WI38 (cell line): ENCODE measurements around the gene TMEM132D.

Experiments used
- H3K4me3 ChIP-seq: 2 replicates; pipeline ENCODE4 v1.5.1; 2011; ENCODE audit warnings: low read depth, mild to moderate bottlenecking, control low read depth, low read length
- TF ChIP-seq, protein P1 (sequence below): IDR thresholded peaks from 2 replicates; pipeline ENCODE4 v1.5.1; 2012; ENCODE audit warnings: low read depth, mild to moderate bottlenecking, control low read depth, low read length

TMEM132D gene

DNA sequence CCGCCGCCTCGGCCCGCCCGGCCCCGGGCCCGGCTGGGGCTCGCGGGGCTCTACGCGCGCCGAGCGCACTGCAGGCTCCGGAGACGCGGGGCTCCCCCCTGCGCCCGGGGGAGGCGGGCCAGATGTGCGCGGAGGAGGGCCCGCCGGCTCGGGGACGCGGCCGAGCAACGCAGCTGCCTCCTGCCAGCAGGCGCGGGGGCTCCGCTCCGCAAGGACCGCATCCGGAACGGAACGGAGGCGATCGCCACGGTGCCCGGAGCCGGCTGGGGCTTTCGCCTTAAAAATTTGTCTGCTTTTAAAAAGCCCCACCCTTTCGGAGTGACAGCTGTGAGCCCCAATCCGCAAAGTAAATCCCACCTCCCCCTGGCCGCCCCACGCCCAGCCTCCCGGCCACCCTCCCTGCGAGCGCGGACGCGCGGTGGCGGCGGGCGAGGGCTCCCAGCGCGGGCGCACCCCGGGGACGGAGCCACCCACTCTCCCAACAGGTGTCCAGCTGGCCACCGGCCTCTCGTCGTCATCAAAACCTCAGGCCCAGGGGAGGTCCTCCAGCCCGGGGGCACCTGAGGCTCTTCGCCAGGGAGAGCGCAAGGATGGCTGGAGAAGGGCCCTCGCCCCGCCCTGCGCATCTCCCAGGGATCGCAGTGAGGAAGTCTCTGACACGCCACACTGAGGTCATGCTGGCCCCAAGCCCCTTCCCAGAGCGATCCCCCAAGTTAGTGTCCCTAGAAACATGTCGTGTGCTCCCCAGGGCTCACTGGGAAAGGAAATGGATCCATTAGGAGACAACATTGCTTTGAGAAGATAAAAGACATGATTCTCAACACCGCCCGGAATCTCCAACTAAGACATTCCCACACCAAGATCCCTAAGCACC lies at the start of gene TMEM132D:
Gene TMEM132D, minus strand, starts transcription at position 70 of the 874 bp plus-strand sequence.
- no peak within 1 kb of the TSS for H3K4me3 ChIP-seq
- TF ChIP-seq, protein P1, sequence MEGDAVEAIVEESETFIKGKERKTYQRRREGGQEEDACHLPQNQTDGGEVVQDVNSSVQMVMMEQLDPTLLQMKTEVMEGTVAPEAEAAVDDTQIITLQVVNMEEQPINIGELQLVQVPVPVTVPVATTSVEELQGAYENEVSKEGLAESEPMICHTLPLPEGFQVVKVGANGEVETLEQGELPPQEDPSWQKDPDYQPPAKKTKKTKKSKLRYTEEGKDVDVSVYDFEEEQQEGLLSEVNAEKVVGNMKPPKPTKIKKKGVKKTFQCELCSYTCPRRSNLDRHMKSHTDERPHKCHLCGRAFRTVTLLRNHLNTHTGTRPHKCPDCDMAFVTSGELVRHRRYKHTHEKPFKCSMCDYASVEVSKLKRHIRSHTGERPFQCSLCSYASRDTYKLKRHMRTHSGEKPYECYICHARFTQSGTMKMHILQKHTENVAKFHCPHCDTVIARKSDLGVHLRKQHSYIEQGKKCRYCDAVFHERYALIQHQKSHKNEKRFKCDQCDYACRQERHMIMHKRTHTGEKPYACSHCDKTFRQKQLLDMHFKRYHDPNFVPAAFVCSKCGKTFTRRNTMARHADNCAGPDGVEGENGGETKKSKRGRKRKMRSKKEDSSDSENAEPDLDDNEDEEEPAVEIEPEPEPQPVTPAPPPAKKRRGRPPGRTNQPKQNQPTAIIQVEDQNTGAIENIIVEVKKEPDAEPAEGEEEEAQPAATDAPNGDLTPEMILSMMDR = no peak

DNA sequence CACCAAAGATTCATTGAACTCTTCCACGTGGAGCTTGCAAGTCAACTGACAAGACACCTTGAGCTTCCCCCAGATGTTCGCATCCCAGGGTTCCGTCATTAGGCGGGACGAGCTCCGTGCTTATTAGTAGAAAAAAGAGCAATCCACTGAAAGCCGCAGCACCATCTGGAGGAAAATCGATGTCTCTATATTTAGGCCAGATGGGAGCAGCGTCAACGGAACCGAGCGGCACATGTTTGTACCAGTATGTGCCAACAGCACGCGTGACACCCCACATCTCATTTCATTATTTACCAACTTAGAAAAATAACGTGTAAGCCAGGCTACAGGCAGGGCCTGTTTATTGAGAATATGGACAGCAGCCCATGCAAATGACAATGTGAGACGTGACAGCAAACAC lies 45.8 kb upstream of the TMEM132D start:
- TF ChIP-seq, protein P1 = no peak
- no peak overlapping the region for H3K4me3 ChIP-seq

DNA sequence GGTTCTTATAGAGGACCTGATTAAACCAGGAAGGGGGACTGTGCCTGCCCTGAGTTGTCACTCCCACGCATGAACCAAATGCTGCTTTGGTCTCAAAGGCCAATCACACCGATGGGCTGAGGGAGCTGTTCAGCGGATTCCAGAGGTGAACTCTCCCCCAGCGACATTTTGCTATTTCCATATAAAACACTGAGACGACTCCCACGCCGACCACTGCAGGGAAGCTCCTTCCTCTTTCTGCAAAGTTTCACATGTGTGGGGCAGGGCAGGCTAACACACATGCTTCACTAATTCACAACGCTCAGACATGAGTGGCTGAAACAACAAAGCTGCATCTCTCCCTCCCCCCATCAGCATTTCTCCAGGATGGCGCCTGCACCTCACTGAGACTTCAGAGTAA lies 37.8 kb upstream of the TMEM132D start:
- TF ChIP-seq, protein P1 = no peak
- no peak overlapping the region for H3K4me3 ChIP-seq

DNA sequence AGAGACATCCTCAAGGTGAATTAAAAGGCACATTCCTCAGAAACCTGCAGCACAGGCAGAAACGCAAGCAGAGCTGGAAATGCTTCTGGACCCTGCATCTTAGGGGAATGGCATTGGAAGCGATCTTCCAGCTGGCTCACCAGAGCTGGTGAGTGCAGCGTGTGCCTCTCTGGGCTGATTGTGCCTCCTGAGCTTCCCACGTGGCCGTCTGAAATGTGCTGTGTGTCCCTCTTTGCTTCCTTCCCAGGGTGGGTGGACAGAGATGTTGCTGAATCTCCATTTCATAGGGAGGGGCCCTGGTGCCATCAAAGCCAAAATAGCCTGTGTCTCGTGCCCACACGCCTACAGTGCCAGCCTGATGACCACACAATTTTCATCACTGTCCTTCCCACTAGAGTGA lies 34.3 kb upstream of the TMEM132D start:
- H3K4me3 ChIP-seq = no peak overlapping the region
- TF ChIP-seq, protein P1 = no peak

DNA sequence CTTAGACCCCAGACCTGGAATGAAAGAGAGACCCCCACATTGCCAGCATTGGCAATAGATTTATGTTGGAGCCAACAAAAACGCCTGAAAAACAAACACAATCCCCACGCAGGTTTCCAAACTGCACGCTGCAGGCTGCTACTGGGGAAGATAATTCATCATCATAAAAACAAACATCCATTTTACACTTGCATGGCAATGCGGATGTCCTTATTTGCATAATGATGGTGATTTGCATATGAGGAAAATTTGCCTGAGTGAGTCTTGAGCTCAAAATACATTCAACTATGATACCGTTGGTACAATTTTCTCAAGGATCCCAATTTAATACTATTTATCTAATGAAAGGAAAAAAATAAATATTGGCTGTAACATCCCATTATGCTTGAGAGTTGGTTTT lies 33.6 kb upstream of the TMEM132D start:
- TF ChIP-seq, protein P1 = no peak
- no peak overlapping the region for H3K4me3 ChIP-seq

DNA sequence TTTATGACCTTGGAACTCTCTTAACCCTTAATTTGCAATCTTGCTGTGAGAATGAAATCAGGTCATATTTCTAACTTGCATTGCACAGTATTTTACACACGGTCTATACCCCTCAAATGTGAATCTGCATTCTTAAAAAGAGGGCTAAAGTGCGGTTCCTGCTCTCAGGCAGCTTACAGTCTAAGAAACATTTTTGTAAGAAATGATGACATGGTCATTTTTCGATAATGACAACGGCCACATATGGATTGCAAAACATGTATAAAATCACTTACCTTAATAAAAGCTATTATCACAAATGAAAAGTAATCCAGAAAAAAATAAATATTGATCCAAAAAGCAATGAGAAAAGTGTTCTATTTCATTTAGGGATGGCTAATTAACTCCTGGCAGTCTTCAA lies 24.8 kb upstream of the TMEM132D start:
- TF ChIP-seq, protein P1 = no peak

DNA sequence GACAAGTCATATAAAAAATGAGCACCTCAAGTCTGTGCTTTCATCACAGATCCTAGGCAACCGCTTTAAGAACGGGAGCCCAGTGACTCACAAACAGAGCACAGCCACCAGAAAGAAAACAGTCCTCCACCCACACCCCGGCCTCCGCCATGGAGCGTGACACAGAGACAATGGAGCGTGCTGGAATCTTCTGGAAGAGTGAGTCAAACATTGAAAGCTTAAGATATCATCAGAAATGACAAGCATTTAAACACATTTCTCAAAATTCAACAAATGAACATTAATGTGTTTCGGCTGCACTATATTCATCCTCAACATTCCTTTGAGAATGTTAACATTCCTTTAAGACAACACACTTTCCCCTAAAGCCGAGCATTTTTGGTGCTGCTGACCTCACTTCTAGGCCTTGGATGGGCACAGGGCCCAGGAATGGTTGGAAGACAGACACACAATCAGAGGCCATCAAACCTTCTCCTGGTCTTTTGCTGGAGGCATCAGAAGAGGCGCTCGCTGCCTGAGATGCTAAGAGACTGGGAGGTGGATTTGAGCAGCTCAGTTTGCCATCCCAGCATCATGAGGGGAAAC lies 23.6 kb upstream of the TMEM132D start:
- TF ChIP-seq, protein P1 = no peak
- H3K4me3 ChIP-seq = no peak overlapping the region

More for the DNA sequence above, 24.8 kb upstream of the TMEM132D start:
- no peak overlapping the region for H3K4me3 ChIP-seq
